Cardiac muscle cell (in vitro differentiated cells and primary cell): ENCODE measurements around the gene KIF6. TPM values are rescaled to one million over a fixed set of nuclear protein-coding genes. Genes with fewer than 3 reads are reported as not detected.

Experiments used
- DNase-seq, 2 donors: peaks; one replicate each; pipeline versions ENCODE4 v3.0.0 to v3.0.0-alpha.2; 2010 to 2017; ENCODE audit warnings: low read depth in 1 of 2, low spot score in 1 of 2
- H3K27ac ChIP-seq: fragments of 200-600 bp; sonication (generic); 2 replicates; pipeline ENCODE4 v1.5.1; 2016
- H3K27me3 ChIP-seq: fragments of 200-600 bp; sonication (generic); 2 replicates; pipeline ENCODE4 v1.6.0; 2016; ENCODE audit warnings: control low read depth
- H3K36me3 ChIP-seq: fragments of 200-600 bp; sonication (generic); 2 replicates; pipeline ENCODE4 v1.5.1; 2016; ENCODE audit warnings: control low read depth
- H3K4me1 ChIP-seq: fragments of 200-600 bp; sonication (generic); 2 replicates; pipeline ENCODE4 v1.8.1; 2017; ENCODE audit warnings: low read depth, mild to moderate bottlenecking, mixed run types
- H3K4me3 ChIP-seq: fragments of 200-600 bp; sonication (generic); 2 replicates; pipeline ENCODE4 v1.5.1; 2016; ENCODE audit warnings: mild to moderate bottlenecking
- H3K9me3 ChIP-seq: fragments of 200-600 bp; sonication (generic); 2 replicates; pipeline ENCODE4 v1.5.1; 2017; ENCODE audit warnings: low read depth, mild to moderate bottlenecking, control low read depth
- CTCF ChIP-seq: IDR thresholded peaks from 2 replicates; pipeline ENCODE4 v1.5.1; 2012; ENCODE audit warnings: low read depth, mild to moderate bottlenecking, low read length
- polyA plus RNA-seq: library from polyadenylated mRNA; unstranded; fragments of >200 nt; fragmentation: Nextera tagmentation; extraction: Ambion mirVana; gene quantifications from 2 replicates; pipeline ENCODE4 v1.2.1, GENCODE V29; 2016
- total RNA-seq: library from RNA; depleted of rRNA; stranded (reverse); fragments of >200 nt; gene quantifications from 2 replicates; pipeline ENCODE4 v1.2.3, GENCODE V29; 2016

Gene KIF6
- total and polyA plus RNA-seq, 2 experiments from 2014 or later = 0.69 to 1.7 TPM

- H3K9me3 ChIP-seq = no peaks in the 10 kb centered on the region
- H3K4me1 ChIP-seq = no peaks in the 10 kb centered on the region
- H3K27ac ChIP-seq = no peak overlapping the region
- DNase-seq = no peak
- TF ChIP-seq CTCF = no peak
- H3K27me3 ChIP-seq = peaks cover 10% of the 10 kb centered on the region
- no peaks in the 10 kb centered on the region for H3K36me3 ChIP-seq
- no peak overlapping the region for H3K4me3 ChIP-seq
Observed at GRCh38 chr6:39281312-39281980, 443.8 kb downstream of the KIF6 start.

- no peaks in the 10 kb centered on the region for H3K9me3 ChIP-seq
- no peaks in the 10 kb centered on the region for H3K36me3 ChIP-seq
- no peaks in the 10 kb centered on the region for H3K4me1 ChIP-seq
- no peak overlapping the region for H3K27ac ChIP-seq
- no peak for DNase-seq
- peaks cover 10% of the 10 kb centered on the region for H3K27me3 ChIP-seq
- H3K4me3 ChIP-seq = no peak overlapping the region
- TF ChIP-seq CTCF = no peak
Observed at GRCh38 chr6:39280247-39280731, 444.9 kb downstream of the KIF6 start.

Other genes with a start within 250 kb of the KIF6 start
- 4.8 and 8.5 TPM in 2 replicates for gene DAAM2, start 67.0 kb upstream of the KIF6 start, total RNA-seq
- gene DAAM2, start 67.0 kb upstream of the KIF6 start, polyA plus RNA-seq = 3.4 and 7.5 TPM in 2 replicates
- gene MOCS1, start 209.1 kb upstream of the KIF6 start, total RNA-seq = 18.9 and 21.5 TPM in 2 replicates
- gene MOCS1, start 209.1 kb upstream of the KIF6 start, polyA plus RNA-seq = 12.4 and 16.9 TPM in 2 replicates